Daoy (cell line): ENCODE data around the gene MYO3B. TPM values are rescaled to one million over a fixed set of nuclear protein-coding genes. Genes with fewer than 3 reads are reported as not detected.

ENCODE experiments used
- DNase-seq: peaks from one replicate; pipeline ENCODE4 v3.0.0-alpha.2; 2015; ENCODE audit warnings: low read depth
- total RNA-seq: library from RNA; depleted of rRNA; stranded (reverse); fragments of >200 nt; shearing (Covaris generic); gene quantifications from 2 replicates; pipeline ENCODE4 v1.2.3, GENCODE V29; 2014

Gene MYO3B
- total RNA-seq, 1 experiment from 2014 or later = not detected

DNA sequence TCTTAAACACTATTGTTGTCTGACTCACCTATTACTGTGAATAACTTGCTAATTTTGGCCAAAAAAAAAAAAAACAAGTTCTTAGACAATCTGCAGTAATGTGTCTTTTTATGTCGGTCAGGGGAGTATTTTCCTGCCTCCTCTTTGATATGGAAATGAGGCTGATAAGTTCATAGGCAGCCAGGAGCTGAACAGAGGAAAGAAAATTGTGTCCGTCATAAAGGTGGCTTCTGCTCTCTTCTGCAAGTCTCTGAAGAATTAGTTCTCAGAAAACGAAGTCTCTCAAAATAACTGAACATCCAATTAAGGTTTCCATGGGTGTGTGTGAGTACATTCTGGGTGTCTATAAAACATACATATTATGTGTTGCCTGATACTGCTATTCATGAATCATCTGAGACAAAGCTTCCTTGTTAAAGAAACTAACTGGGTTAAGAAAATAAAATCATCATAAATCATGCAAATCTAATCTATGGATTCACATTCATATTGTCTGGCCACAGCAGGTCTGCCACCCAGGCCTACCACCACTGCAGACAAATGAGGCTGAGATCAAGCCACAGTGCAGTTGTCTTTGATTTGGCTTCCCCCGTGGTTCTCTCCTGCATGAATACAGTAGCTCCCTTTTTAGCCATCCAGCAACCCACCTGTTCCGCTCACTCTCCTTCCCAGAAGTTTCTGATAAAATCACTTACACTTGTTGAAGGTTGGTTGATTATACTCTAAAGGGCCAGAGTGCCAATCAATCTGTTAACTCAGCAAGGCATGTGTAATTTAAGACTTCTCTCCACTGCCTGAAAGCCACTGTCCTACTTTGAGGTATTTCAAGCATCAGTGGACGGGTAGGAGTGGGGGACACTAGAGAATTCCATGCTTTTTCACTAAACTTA is 517.8 kb downstream of the MYO3B start:
- DNase-seq = no peak

DNA sequence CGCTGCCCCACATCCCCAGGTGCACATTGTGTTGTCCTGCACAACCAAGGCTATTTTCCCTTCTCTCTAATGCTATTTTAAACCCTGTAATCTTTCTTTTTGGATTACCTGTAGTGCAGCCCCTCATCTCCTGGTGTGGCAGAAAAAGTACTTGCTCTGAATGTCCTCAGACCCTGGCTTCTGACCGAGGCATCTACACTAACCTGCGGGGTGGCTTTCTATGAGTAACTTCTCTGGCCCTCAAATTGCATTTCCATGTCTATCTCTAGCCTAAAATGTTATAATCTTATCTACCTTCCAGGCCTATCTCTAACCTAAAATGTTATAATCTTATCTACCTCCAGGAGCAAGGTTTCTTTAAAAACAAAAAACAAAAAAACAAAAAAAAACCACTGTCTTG is 519.0 kb downstream of the MYO3B start:
- no peak for DNase-seq

DNA sequence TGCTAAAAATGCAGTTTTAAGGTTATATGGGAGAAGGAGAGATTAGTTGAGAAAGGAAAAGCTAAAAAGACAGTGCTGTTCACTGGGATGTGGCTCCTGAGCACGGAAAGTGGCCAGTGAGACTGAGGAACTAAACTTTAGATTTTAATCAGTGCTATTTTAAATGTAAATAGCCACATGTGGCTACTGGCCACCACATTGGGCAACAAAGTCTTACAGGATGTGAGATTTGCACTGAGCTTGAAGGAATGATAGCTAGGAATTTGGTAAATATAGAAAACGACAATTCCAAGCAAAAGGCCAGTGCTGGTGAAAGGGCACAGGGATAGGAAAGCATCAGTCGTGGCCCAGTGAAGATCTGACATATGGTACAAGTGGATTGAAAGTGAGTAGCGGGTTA is 523.1 kb downstream of the MYO3B start:
- DNase-seq = no peak

DNA sequence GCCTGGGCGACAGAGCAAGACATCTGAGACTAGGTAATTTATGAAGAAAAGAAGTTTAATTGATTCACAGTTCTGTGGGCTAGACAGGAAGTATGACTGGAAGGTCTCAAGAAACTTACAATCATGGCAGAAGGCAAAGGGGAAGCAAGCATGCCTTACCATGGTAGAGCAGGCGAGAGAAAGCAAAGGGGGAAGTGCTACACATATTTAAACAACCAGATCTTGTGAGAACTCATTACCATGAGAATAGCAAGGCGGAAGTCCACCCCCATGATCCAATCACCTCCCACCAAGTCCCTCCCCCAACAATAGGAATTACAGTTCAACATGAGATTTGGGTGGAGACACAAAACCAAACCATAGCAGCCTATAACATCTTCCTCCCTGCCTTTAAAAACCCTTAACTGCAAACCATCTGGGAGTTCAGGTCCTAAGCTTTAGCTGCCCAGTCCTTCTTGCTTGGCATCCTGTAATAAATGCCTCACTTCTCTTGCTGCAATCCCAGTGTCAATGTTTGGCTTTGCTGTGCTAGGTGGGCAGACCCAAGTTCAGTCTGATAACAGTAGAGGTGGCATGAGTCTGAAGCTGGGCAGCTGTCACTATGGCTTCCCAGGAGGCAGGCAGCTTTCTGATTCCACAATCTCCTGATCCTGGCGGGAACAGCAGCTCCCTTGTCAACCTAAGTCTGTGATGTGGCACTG is 526.0 kb downstream of the MYO3B start:
- no peak for DNase-seq
